Renal cortical epithelial cell (primary cell): ENCODE measurements around the gene LRRK1. TPM values are rescaled to one million over a fixed set of nuclear protein-coding genes. Genes with fewer than 3 reads are reported as not detected.

ENCODE experiments used
- DNase-seq: peaks from one replicate; pipeline ENCODE4 v3.0.0-alpha.2; 2011; ENCODE audit warnings: low read depth
- total RNA-seq: library from RNA; depleted of rRNA; stranded (reverse); fragments of >200 nt; gene quantifications from 2 replicates; pipeline ENCODE4 v1.2.3, GENCODE V29; 2014

The LRRK1 gene
- total RNA-seq, 1 donor from 2014 or later = 21.8 TPM

GRCh38 chr15:101057841-101058407 lies 138.8 kb downstream of the LRRK1 start:
- DNase-seq = no peak

GRCh38 chr15:101058735-101059134 lies 139.6 kb downstream of the LRRK1 start:
- DNase-seq = no peak

DNA sequence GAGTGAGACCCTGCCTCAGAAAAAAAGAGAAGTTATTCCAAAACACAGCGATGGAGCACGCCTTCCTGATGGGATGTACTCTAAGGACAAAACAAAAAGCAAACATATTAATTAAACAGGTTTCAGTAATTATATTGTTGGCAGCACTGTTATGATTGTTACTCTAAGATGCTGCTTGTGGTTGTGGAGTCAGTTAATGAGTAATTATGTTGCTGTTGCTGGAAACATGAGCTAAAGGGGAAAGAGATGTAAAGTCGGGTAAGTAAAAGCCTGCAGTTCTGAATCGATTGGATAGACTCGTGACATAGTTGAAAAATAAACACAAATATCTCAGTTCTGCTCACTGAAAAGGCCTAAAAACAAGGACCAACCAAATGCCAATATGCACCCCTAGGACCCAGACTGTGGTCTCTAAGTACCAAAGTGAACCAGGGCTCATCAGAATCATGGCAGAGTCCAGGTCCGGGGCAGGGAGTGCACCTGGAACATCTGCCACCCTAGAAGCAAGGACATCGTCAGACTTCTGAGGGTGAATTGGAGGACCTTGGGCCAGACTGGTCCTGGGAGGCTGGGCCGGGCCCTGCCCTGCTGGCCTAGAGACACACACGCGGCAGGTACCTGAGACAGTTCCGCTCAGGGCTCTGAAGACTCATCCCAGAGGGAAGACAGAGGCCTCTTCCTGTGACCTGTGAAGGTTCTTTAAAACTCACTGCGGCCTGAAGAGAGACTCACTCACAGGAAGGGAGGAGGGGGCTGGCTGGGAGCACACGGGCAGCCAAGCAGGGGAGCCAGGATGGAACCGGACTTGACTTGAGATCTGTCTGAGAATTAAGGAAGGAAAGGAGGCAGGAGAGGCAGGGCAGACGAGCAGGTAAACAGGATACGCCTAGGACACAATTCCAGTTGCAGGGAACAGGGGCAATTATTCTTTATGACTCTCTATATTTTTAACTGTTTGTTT lies 140.5 kb downstream of the LRRK1 start:
- no peak for DNase-seq

DNA sequence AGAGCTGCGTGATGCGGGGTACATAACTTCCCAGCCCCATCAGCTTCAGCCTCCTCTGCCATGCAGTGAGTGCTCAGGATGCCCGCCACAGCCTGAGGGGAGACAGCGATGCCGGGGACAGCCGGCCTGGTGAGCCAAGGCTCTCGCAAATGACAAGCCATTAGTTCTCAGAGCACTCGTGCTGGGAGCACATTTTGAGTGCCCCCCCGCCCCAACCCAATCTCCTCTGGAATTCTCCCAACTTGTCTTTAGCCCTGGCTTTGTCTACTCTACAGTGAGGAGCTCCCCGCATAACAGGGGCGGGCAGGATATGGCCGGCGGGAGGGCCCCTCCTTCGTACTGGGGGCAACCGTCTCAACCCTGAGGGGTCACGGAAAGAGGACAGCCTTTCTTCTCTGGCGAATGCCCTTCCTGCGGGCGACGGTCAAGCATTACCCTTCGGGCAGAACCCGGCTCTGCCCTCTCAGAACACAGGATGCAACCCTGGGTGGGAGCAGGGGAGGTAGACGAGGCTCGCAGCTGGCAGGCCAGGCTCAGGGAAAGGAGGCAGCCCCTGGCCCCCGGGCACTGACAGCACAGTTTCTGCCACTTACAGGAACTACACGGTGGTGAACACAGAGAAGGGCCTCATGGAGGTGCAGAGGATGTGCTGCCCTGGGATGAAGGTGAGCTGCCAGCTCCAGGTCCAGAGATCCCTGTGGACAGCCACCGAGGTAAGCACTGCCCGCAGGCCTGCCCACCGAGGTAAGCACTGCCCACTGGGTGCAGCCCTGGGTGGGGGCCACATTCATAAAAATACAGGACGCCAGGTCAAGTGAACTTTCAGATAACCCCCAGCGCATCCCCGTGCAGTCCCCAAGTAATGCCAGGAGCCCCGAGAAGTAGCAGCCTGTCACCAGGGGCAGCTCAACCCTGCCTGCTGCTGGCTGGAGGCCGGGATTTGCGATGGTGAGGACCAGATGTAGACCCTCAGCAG lies 141.7 kb downstream of the LRRK1 start:
- no peak for DNase-seq

- no peak for DNase-seq
Observed at GRCh38 chr15:101062063-101062462, 142.9 kb downstream of the LRRK1 start.

GRCh38 chr15:101062471-101063171 lies 143.5 kb downstream of the LRRK1 start:
- no peak for DNase-seq

DNA sequence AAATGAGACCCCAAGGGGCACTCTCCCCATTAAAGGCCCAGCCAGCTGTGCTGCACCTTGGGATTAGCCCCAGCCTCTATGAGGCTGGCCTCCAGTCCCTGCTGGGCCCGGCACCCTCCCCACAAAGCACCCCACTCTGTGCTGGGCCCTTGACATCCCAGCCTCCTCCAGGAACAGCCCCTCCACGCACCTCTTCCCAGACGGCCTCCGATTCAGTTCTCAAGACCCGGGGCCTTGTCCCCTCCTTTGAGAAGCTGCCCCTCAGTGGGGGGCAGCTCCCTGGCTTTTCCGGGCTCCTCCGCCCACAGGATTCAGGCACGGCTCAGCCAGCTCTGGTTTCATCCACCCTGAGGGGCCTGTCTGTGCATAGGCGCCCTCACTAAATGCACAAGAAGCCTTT lies 144.1 kb downstream of the LRRK1 start:
- no peak for DNase-seq

GRCh38 chr15:101063891-101064794 lies 145.0 kb downstream of the LRRK1 start:
- no peak for DNase-seq

GRCh38 chr15:101064795-101065569 lies 145.8 kb downstream of the LRRK1 start:
- DNase-seq = no peak

GRCh38 chr15:101065570-101066221 lies 146.5 kb downstream of the LRRK1 start:
- DNase-seq = no peak

DNA sequence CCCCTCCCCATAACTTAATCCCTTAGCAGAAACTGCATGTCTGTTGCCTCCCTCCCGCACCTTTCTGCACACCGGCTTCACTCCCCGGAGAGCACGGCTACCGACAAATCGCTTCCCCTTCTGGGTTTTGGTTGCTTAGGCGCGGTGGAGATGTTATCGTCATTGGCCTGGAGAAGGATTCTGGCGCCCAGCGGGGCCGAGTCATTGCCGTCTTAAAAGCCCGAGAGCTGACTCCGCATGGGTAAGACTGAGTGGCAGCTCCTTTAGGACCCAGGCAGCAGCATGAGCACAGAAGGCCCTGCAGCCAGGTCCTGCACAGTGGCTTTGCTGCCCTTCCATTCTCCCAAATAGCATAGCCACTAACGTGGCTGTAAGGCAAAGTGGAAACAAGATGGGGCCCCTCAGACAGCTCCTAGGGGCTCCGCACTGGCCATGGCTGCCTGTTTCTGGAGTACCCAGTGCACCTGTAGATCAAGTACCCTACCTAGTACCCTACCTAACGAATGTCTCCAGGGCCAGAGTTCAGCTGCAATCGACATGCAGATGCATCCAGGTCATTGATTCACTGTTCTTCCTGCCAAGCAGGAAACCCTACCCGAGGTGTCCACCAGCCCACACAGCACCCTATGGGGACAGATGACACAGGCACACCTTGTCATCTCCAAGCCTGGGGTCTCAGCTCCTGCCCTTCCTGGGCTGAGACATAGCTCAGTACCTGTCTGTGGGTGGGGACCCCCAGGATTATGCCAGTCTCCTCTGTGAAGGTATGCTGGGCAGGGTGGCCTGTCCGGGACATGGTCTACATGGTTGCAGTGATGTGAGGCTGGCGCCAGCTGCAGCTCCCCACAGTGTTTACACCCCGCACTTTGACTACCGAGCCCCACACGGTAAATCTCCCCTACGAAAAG lies 147.6 kb downstream of the LRRK1 start:
- DNase-seq = no peak

GRCh38 chr15:101067660-101068522 lies 148.7 kb downstream of the LRRK1 start:
- DNase-seq = no peak

- no peak for DNase-seq
Observed at GRCh38 chr15:101068523-101068960, 149.4 kb downstream of the LRRK1 start.

DNA sequence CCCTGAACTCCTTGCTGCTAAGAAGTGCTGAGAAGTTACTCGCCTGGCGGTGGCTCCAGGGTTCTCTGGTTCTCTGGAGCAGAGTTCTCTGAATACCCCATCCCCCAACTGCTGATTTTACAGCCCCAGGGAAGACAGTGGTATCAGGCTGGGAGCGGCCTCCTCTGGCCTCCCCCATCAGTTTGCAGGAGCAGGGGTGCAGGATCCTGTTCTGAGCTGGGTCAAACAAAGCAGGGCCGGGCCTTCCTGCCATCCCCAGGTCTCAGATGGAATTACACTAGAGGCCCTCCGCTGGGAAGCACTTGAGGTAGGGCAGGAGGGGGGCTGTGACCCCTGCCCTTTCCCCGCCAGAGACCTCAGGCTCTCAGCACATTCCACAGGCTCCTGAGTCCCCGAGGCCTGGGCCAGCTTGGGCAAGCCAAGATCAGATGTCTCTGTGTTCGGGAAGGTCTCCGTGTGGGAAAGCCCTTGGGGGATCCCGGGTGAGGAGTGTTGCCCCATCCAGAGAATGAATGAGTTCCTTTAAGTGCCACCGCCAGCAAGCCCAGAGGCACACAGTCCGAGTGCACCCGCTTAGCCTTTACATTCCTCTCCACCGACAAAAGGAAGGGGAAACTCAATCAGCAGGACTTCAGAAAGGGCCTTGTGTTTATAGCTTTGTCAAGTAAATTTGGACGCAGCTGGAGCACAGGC lies 149.9 kb downstream of the LRRK1 start:
- peak; percentile 50 for DNase-seq

- DNase-seq = no peak
Observed at GRCh38 chr15:101069654-101069973, 150.5 kb downstream of the LRRK1 start.

DNA sequence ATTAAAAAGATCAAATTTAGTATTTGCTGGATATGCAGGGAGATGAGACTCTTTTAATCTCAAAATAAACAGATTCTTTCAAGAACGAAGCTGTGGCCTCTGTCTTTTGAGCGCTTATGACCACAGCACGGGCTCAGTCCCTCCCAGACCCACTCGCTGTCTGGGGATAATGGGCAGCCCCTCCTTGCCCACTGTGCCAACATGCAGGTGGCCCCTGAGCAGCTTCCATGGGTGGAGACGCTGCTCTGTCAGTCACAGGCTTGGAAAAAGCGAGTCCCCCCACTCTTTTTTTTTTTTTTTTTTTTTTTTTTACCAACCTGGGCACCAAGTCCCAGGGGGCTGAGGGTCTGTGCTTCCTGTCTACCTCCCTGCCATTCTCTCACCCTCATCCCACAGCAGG lies 150.9 kb downstream of the LRRK1 start:
- no peak for DNase-seq
